NCI-H69 (cell line): ENCODE data around the gene DRG1.
"Not testable (repeated sequence)": the region's sequence is repeated elsewhere in the genome, so short reads cannot be mapped to it uniquely, and the experiment has no call there.

ENCODE experiments used
- DNase-seq: peaks from one replicate; lab custom pipeline; 2025; lab: John Stamatoyannopoulos, UW

The DRG1 gene

DNA sequence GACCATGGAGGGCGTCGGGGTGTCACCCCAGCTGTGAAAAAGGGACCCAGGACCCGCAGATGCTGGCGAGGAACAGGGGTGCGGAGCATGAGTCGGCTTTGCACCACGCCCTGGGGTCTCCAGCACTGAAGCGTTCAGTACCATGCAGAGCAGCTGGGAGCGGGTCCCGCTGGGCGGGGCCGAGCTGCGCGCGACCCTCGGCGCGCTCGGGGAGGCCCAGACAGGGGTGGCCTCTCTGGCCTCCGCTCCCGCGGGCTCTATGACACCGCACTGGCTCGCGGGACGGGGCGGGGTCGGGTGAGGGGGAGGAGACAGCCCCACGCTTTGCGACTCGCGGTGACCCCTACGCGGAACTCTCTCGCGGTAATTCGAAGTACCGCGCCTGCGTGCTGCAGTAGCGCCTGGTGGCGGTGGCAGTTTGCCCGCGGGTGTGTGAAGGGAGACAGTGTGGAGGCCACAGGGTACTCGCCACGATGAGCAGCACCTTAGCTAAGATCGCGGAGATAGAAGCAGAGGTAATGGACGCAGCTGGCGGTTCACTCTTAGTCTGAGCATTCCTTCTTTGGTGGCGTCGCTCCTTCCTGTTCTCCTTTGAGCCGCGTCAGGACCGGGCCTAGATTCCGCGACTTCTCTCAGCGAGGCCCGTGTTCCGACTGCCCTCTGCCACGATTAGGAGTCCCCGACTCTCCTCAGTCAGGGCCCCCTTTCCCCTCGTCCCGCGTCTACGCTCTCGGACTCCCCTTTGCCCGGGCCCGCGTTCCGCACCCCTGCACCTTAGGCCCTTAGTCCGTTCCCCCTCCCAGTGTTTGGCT lies at the start of gene DRG1:
Gene DRG1, plus strand, starts transcription at position 394 of the 812 bp plus-strand sequence. Its CDS starts 80 bp downstream, at position 474.
- peak; percentile 99 for DNase-seq

DNA sequence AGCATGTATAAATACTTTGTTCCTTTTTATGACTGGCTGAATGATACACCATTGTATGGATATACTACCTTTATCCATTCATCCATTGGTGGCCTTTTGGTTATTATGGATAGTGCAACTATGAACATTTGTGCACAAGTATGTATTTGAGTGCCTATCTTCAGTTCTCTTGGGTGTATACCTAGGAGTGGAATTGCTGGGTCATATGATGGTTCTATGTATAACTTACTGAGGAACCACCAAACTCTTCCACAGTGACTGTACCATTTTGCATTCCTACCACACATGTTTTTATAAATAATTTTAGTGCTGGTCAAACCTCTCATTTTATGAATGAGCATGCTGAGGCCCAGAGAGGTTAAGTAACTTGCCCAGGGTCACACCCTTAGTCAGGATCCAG lies 49.4 kb upstream of the DRG1 start:
- DNase-seq = no peak

DNA sequence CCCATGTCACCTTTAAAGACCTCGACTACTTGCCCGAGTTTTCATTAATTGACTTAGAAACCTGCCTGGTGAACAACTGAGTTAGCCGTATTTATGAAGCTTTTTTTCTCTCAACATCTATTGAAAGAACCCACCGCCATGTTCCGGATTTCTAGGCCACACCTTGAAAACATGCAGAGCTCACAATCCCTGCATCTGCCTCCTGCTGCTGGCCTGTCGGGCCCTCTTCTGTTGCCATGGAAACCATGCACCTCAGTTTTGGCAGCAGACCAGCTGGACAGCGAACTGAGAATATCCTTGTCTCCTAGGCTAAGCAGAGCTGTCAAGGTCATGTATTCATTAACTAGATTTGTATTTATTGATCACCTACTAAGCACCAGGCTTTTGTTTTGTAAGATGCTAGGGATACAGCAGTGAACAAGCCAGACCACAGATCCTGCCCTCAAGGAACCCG lies 49.0 kb upstream of the DRG1 start:
- DNase-seq = peak; percentile 89

DNA sequence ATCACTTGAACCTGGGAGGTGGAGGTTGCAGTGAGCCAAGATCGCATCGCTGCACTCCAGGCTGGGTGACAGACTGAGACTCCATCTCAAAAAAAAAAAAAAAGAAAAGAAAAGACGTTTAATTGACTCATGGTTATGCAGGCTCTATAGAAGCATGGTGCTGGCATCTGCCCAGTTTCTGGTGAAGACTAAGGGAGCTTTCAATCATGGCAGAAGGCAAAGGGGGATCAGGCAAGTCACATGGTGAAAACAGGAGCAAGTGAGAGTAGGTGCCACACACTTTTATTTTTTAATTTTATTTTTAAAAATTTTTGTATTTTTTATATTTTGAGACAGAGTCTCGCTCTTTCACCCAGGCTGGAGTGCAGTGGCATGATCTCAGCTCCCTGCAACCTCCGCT lies 44.9 kb upstream of the DRG1 start:
- DNase-seq = no peak

GRCh38 chr22:31360029-31360428 lies 39.4 kb upstream of the DRG1 start:
- DNase-seq = no peak

GRCh38 chr22:31361743-31362142 lies 37.7 kb upstream of the DRG1 start:
- DNase-seq = no peak

- DNase-seq = no peak
Observed at GRCh38 chr22:31363885-31364465, 35.4 kb upstream of the DRG1 start.

DNA sequence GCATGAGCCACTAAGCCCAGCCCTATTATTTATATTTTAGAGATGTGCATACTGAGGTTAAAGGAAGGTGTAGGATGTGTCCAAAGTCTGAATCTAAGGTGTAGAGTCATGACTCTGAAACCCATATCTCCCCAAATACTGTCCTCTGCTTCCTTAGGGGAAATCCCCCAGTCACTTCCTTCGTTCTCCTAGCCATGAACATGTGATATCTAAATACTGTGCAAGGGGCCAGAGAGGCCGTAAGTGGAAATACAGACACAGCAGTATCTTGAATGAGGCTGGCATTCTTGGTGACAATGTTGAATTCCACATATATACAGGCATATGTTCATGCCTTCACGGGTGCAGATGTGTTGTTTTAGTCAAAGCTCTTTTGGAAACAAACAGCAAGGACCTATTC lies 32.0 kb upstream of the DRG1 start:
- DNase-seq = no peak

DNA sequence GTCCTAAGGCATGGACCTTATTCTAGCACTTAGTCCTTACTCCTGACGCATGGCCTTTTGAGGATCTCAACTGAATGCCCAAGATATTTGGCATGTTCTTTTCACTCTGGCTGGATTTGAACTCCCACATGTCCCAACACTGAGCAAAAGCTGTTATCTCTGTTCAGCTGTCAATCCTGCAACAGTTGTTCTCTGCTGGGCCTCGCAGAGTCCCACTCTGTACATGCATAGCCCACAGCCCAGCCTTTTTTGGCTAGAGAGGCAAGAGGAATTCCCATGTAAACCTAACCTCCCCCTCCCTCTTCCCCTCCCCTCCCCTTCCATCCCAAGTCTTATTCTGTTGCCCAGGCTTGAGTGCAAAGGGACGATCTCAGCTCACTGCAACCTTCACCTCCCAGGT lies 21.8 kb upstream of the DRG1 start:
- DNase-seq = no peak

DNA sequence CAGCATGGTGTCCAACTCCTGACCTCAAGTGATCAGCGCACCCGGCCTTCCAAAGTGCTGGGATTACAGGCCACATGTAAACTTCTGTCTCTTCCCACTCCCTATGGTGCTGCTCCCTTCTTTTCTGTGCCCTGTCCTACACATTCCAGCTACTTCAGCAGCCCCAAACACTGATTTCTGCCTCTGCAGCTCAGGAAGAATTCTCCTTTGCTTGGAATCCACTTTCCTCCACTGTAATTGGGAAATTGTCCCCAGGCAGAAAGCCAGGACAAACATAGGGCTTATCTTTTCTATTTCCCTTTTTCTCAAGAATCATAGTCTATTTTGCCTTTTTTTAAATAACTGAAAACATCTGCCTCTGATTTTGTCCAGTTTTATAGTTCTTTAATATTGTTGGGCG lies 21.3 kb upstream of the DRG1 start:
- DNase-seq = no peak

DNA sequence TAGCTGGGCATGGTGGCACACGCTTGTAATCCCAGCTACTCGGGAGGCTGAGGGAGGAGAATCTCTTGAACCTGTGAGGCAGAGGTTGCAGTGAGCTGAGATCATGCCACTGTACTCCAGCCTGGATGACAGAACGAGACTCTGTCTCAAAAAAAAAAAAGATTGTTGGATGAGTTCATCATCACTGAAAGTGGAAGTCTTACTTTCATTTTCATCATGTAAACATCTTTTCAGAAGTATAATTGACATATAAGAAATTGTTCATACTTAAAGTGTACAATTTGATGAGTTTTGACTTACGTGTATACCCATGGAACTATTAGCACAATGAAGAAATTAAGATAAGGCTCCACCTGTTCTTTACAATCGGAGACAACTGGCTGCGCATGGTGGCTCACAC lies 20.8 kb upstream of the DRG1 start:
- DNase-seq = not testable (repeated sequence)

DNA sequence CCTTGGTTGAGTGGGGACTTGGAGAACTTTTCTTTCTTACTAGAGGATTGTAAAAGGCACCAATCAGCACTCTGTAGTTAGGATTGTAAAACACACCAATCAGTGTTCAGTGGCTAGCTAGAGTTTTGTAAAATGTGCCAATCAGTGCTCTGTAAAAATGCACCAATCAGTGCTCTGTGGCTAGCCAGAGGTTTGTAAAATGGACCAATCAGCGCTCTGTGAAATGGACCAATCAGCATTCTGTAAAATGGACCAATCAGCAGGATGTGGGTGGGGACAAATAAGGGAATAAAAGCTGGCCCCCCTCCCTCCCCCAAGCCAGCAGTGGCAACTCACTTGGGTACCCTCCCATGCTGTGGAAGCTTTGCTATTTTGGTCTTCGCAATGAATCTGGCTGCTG lies 5.5 kb upstream of the DRG1 start:
- no peak for DNase-seq

DNA sequence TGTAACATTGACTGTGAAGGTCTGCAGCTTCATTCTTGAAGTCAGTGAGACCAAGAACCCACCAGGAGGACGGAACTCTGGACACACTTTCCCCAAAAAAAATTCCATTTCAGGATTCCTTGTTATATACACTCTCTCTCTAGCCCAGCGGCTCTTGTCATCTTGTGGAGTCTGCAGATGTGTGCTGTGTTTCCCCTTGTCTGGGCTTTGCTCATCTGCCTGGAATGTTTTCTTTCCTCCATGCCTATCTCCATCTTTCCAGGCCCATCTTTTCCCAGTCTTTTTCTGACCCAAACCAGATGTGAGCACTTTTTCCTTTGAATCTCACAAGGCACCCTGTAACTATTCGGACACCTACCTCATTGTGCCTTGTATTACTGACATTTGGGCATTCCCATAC lies 5.1 kb upstream of the DRG1 start:
- DNase-seq = no peak

GRCh38 chr22:31398231-31398630 lies 1.2 kb upstream of the DRG1 start:
- no peak for DNase-seq

DNA sequence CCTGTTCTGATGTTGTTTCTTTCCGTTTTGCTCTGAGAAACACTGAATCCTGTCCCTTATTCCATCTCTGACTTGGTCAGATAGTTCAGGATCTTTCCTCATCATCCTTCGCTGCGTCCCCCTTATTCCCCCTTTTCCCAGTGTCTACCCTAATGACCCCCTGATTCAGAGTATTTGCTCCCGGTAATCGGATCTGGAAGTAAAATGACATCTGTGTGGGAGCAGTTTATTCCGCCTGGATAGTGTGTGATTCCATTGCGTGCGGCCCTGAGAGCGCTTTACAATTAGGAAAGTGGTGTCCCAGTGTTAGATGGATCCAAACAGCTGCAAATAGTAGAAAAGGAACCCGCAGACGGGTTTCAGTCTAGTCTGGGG lies 606 bp downstream of the DRG1 start:
- peak; percentile 57 for DNase-seq

- not testable (repeated sequence) for DNase-seq
Observed at GRCh38 chr22:31402350-31402749, 2.9 kb downstream of the DRG1 start.

- DNase-seq = no peak
Observed at GRCh38 chr22:31425331-31426050, 26.1 kb downstream of the DRG1 start.

DNA sequence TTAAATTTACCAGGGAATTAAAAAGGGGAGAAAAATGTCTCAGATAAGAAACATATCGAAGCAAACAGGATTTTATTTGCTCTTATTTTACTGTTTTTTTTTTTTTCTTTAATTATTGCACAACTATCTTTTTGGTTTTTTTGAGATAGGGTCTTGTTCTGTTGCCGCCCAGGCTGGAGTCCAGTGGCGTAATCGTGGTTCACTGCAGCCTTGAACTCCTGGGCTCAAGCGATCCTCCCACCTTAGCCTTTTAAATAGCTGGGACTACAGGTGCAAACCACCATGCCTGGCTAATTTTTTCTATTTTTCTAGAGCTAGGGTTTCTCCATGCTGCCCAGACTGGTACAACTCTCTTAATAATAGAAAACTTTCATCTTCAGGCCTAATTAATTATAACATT lies 32.5 kb downstream of the DRG1 start:
- DNase-seq = no peak

DNA sequence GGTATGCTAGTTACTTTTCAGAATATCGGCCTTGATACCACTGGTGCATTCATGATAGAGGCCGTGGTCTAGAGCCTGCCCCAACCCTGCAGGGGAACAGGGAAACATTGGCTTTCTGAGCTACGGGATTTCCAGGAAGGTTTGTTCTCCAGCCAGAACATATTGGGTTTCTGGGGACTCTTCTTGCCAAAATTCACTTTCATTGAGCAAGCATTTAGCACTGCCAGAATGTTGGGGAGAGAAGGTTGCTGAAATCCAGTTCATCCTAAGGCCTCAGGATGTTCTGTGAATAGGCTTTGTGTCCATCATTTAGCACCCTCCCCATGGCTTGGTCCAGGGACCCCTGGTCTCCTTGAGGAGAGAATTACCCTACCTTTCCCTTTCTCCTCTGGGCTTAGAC lies 36.7 kb downstream of the DRG1 start:
- DNase-seq = no peak

DNA sequence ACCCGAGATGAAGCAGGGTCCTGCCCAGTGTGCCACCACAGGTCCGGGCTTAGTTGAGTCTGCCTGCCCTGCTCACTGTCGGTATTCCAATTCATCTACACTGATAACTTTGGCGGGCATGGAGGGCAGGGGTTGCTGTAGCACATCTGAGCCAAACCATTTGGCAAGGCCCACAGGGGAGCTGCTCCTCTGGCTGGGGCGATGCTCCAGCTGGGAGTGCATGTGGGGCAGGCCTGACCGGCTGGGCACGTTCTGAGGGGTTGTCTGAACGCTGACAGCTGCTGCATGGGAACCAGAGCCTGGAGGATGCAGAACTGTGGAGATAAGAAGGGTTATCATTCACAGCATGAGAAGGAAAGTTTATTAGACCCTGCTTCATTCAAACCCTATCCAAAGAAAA lies 40.4 kb downstream of the DRG1 start:
- no peak for DNase-seq

GRCh38 chr22:31440681-31441080 lies 41.3 kb downstream of the DRG1 start:
- DNase-seq = no peak

GRCh38 chr22:31441652-31442051 lies 42.2 kb downstream of the DRG1 start:
- no peak for DNase-seq
